Fibroblast of lung (primary cell): ENCODE results near the gene SMARCAL1. TPM values are rescaled to one million over a fixed set of nuclear protein-coding genes. Genes with fewer than 3 reads are reported as not detected.

Source experiments
- DNase-seq, 2 donors: peaks; one replicate each; pipeline versions ENCODE4 v3.0.0 to v3.0.0-alpha.2; 2010; ENCODE audit warnings: low read depth in 2 of 2
- H2AFZ ChIP-seq: 2 replicates; pipeline ENCODE4 v1.5.1; 2012; ENCODE audit warnings: low read length, control low read depth, inconsistent platforms
- H3K27ac ChIP-seq: 2 replicates; pipeline ENCODE4 v1.5.1; 2011; ENCODE audit warnings: low read length, control low read depth; ENCODE audit not compliant: insufficient read depth
- H3K27me3 ChIP-seq: 2 replicates; pipeline ENCODE4 v1.5.1; 2011; ENCODE audit warnings: mild to moderate bottlenecking, low read length; ENCODE audit not compliant: control insufficient read depth, insufficient read depth
- H3K36me3 ChIP-seq: 2 replicates; pipeline ENCODE4 v1.5.1; 2011; ENCODE audit warnings: low read length; ENCODE audit not compliant: control insufficient read depth, insufficient read depth
- H3K4me1 ChIP-seq: 2 replicates; pipeline ENCODE4 v1.5.1; 2011; ENCODE audit warnings: low read length; ENCODE audit not compliant: control insufficient read depth, insufficient read depth; ENCODE audit errors: extremely low read depth
- H3K4me2 ChIP-seq: 2 replicates; pipeline ENCODE4 v1.5.1; 2011; ENCODE audit warnings: low read length, control low read depth; ENCODE audit not compliant: insufficient read depth; ENCODE audit errors: extremely low read depth
- H3K4me3 ChIP-seq, 4 experiments: fragments of 200-600 bp in 1 of 4; sonication (generic) in 1 of 4; replicated peaks in 1 of 4; 2 replicates each; pipeline ENCODE4 v1.5.1; 2011 to 2016; ENCODE audit warnings: low read length in 4 of 4, low read depth in 3 of 4, mild to moderate bottlenecking in 3 of 4, control low read depth in 2 of 4, inconsistent platforms in 1 of 4, mixed read lengths in 1 of 4; ENCODE audit not compliant: insufficient read depth in 1 of 4; ENCODE audit errors: control extremely low read depth in 1 of 4
- H3K79me2 ChIP-seq: 2 replicates; pipeline ENCODE4 v1.5.1; 2012; ENCODE audit warnings: mild to moderate bottlenecking, low read length, inconsistent platforms; ENCODE audit not compliant: control insufficient read depth, insufficient read depth
- H3K9ac ChIP-seq: 2 replicates; pipeline ENCODE4 v1.5.1; 2011; ENCODE audit warnings: mild to moderate bottlenecking, low read length, control low read depth; ENCODE audit not compliant: insufficient read depth
- H3K9me3 ChIP-seq: 2 replicates; pipeline ENCODE4 v1.5.1; 2012; ENCODE audit warnings: low read depth, low read length; ENCODE audit not compliant: control insufficient read depth, insufficient read depth
- H4K20me1 ChIP-seq: 2 replicates; pipeline ENCODE4 v1.5.1; 2011; ENCODE audit warnings: low read length; ENCODE audit not compliant: control insufficient read depth, insufficient read depth; ENCODE audit errors: extremely low read depth
- EZH2 ChIP-seq: IDR thresholded peaks from 2 replicates; pipeline ENCODE4 v1.5.1; 2012; ENCODE audit warnings: low read length, control low read depth, mild to moderate bottlenecking; ENCODE audit errors: missing control alignments
- polyA plus RNA-seq, 2 donors: library from polyadenylated mRNA; depleted of rRNA in 1 of 2; stranded (reverse) in 1 of 2; unstranded in 1 of 2; fragments of >200 nt; gene quantifications; 2 replicates each; pipeline ENCODE4 v1.2.1, GENCODE V29; 2011 to 2012; ENCODE audit warnings: missing spikeins in 1 of 2
- total RNA-seq: library from RNA; depleted of rRNA; stranded (reverse); fragments of >200 nt; gene quantifications from 2 replicates; pipeline ENCODE4 v1.2.1, GENCODE V29; 2014
- TF ChIP-seq, protein P1 (sequence below), 2 donors: IDR thresholded peaks in 1 of 2; conservative IDR thresholded peaks in 1 of 2; 1 replicate in 1 of 2; 2 replicates in 1 of 2; pipeline ENCODE4 v1.5.1; 2011 to 2012; ENCODE audit warnings: low read length in 2 of 2, control low read depth in 1 of 2, inconsistent platforms in 1 of 2, low read depth in 1 of 2, mild to moderate bottlenecking in 1 of 2

SMARCAL1 gene
- total and polyA plus RNA-seq, 2 donors (not counting 1 experiment from before 2014, with no cell fraction given) = 21.5 to 25.1 TPM

DNA sequence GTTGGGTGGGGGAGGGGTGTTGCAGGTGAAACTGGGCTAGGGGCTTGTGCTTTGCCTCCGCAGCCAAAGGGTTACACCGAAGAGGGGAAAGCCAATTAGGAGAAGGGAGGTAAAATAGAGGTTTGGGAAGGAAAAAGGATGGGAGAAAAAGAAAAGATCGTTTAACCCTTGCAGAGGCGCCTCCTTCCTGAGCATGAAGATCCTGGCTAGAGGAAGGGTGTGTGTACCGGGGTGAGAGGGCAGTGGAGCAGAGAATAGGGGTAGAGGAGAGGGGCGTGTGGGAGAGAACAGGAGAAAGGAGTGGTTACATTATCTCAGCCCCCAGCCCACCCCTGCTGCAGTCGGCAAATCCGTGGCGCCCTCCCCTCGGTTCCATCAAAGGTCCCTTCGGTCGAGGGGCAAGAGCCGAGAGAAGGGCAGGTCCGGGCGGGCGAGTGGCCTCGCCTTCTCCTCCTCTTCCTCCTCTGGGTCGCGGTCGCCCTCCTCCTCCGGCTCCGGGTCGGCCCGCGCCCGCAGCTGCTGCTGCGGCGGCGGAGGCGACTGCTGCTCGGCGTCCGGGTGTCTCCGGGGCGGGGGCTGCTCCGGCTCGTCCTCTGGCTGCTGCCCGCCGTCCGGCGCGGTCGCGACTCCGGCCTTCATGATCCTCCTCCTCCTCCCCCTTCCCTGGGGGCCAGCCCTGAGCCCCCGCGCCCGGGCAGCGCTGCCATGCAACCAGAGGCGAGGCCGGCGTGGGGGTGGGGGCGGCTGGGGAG is 41.1 kb upstream of the SMARCAL1 start:
- peak overlapping the region; percentile 43 to 76 (median 62) for H3K4me3 ChIP-seq
- no peaks in the 10 kb centered on the region for H3K27me3 ChIP-seq
- H2AFZ ChIP-seq = peak overlapping the region; percentile 26
- DNase-seq = no peak
- peaks cover 23% of the 10 kb centered on the region for H3K4me1 ChIP-seq
- peak overlapping the region; percentile 98 for H3K27ac ChIP-seq
- H4K20me1 ChIP-seq = no peaks in the 10 kb centered on the region
- peak overlapping the region; percentile 90 for H3K4me2 ChIP-seq
- H3K9ac ChIP-seq = peak overlapping the region; percentile 69
- no peak for TF ChIP-seq EZH2
- TF ChIP-seq, protein P1, sequence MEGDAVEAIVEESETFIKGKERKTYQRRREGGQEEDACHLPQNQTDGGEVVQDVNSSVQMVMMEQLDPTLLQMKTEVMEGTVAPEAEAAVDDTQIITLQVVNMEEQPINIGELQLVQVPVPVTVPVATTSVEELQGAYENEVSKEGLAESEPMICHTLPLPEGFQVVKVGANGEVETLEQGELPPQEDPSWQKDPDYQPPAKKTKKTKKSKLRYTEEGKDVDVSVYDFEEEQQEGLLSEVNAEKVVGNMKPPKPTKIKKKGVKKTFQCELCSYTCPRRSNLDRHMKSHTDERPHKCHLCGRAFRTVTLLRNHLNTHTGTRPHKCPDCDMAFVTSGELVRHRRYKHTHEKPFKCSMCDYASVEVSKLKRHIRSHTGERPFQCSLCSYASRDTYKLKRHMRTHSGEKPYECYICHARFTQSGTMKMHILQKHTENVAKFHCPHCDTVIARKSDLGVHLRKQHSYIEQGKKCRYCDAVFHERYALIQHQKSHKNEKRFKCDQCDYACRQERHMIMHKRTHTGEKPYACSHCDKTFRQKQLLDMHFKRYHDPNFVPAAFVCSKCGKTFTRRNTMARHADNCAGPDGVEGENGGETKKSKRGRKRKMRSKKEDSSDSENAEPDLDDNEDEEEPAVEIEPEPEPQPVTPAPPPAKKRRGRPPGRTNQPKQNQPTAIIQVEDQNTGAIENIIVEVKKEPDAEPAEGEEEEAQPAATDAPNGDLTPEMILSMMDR (conservative IDR thresholded peaks at IDR 0.05 in 1 of 2, IDR thresholded peaks at IDR 0.05 in 1 of 2; ENCODE audit: low read depth in 1 of 2, low read length in 2 of 2) = no peak
- peaks cover 17% of the 10 kb centered on the region for H3K79me2 ChIP-seq
- no peaks in the 10 kb centered on the region for H3K9me3 ChIP-seq
- H3K36me3 ChIP-seq = no peaks in the 10 kb centered on the region

DNA sequence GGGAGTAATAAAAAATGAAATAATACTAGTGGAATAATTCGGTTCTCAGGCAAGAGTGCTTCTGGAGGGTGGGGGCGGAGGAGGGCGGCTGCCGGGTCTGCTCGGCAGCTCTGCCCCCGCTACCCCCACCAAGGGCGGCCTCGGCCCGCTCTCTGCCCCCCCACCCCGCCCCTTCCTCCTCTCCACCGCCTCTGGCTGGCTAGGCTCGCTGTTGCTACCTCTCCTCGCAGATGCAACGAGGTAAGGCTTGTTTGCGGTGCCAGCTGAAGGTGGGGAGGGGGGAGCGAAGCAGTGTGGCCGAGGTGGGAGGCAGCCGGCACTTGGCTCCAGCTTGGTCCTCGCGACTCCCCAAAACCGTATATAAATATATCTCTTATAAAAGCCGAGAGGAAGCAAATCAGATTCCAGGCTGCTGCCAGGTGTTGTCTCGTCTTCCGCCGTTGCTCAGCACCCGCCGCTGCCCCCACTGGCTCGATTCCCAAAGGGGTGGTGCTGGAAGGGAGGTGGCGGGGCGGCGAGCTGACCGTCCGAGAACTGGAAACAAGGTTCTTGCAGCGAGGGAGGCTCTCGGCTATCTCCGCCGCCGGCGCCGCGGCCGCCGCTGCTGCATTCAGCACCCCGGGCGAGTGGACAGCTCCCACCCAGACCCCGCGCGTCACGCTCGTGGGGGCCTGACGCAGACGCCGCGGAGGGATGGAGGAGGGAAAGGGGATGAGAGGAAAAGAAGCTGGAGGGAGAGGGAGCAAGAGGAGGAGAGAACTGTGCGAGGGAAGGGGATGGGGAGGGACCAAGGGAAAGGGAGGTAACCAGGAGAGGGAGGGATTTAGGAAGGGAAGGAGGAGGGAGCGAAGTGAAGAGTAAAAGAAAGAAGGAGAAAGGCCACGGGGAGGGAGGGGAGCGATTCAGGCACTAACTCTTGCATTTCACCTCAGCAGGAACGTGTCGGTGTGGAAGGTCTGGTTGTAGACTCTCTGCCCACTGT is 40.3 kb upstream of the SMARCAL1 start, which contains the start of gene MARCHF4:
MARCHF4 (minus strand) TSS at position 763 of the 982 bp plus-strand sequence. CDS start 2,223 bp downstream, outside the sequence.
- H3K27me3 ChIP-seq = no peaks in the 10 kb centered on the region
- DNase-seq = peak; percentile 80 to 87
- H3K4me3 ChIP-seq = peak within 1 kb of the TSS; percentile 56 to 76 (median 68)
- H3K36me3 ChIP-seq = no peaks in the 10 kb centered on the region
- peak within 1 kb of the TSS; percentile 69 for H3K9ac ChIP-seq
- TF ChIP-seq EZH2 = no peak
- TF ChIP-seq, protein P1 (conservative IDR thresholded peaks at IDR 0.05 in 1 of 2, IDR thresholded peaks at IDR 0.05 in 1 of 2; ENCODE audit: low read depth in 1 of 2, low read length in 2 of 2) = no peak
- peak within 1 kb of the TSS; percentile 98 for H3K27ac ChIP-seq
- peak within 1 kb of the TSS; percentile 68 for H2AFZ ChIP-seq
- peaks cover 23% of the 10 kb centered on the region for H3K4me1 ChIP-seq
- peaks cover 17% of the 10 kb centered on the region for H3K79me2 ChIP-seq
- H3K4me2 ChIP-seq = peak within 1 kb of the TSS; percentile 94
- H4K20me1 ChIP-seq = no peaks in the 10 kb centered on the region
- H3K9me3 ChIP-seq = no peaks in the 10 kb centered on the region
